WTC11 (cell line): ENCODE results near the gene IGFALS. TPM values are rescaled to one million over a fixed set of nuclear protein-coding genes. Genes with fewer than 3 reads are reported as not detected.

Experiments
- ATAC-seq: fragments of 200-7000 bp; cut with Tn5 transposase; 2 replicates; pipeline ENCODE4 v1.10.0; 2021; ENCODE audit warnings: mild to moderate bottlenecking, moderate library complexity
- CTCF ChIA-PET: fragments of 300-600 bp; sonication (Branson Sonifier 250); formaldehyde crosslinking; loops from one replicate; lab custom pipeline; 2021; ENCODE audit warnings: antibody characterized with exemption; lab: Charles Lee
- POLR2A ChIA-PET: fragments of 350-600 bp; sonication (Branson Sonifier 250); formaldehyde crosslinking; loops from one replicate; lab custom pipeline; 2021; ENCODE audit warnings: antibody characterized with exemption; lab: Charles Lee
- DNase-seq: peaks from one replicate; pipeline ENCODE4 v3.0.0; 2021; ENCODE audit warnings: low spot score
- H3K27ac Mint-ChIP-seq: 2 replicates; pipeline ENCODE4 v1.8.0; 2021; ENCODE audit warnings: mixed read lengths
- H3K27me3 Mint-ChIP-seq: 2 replicates; pipeline ENCODE4 v1.8.0; 2021; ENCODE audit warnings: low read depth, mild to moderate bottlenecking, moderate library complexity, mixed read lengths
- H3K36me3 Mint-ChIP-seq: 2 replicates; pipeline ENCODE4 v1.8.0; 2021; ENCODE audit warnings: mixed read lengths
- H3K4me1 Mint-ChIP-seq: 2 replicates; pipeline ENCODE4 v1.8.0; 2022; ENCODE audit warnings: mixed read lengths
- H3K4me3 Mint-ChIP-seq: 2 replicates; pipeline ENCODE4 v1.8.0; 2021; ENCODE audit warnings: mild to moderate bottlenecking, moderate library complexity, mixed read lengths
- H3K9me3 Mint-ChIP-seq: 2 replicates; pipeline ENCODE4 v1.8.0; 2021; ENCODE audit warnings: mixed read lengths
- AR ChIP-seq: fragments of 250-450 bp; sonication (Bioruptor Pico); IDR thresholded peaks from 2 replicates; pipeline ENCODE4 v1.9.0; 2021; ENCODE audit warnings: mild to moderate bottlenecking
- ARID4B ChIP-seq: sonication (generic); formaldehyde crosslinking; IDR thresholded peaks from 2 replicates; pipeline ENCODE4 v1.8.0; 2023; ENCODE audit warnings: missing genetic modification reagents, mild to moderate bottlenecking, borderline replicate concordance
- ATF2 ChIP-seq: sonication (generic); formaldehyde crosslinking; IDR thresholded peaks from 2 replicates; pipeline ENCODE4 v1.8.1; 2022; ENCODE audit warnings: low read depth, missing genetic modification reagents, borderline replicate concordance
- E2F1 ChIP-seq: sonication (generic); formaldehyde crosslinking; IDR thresholded peaks from 2 replicates; pipeline ENCODE4 v1.8.0; 2022; ENCODE audit warnings: mild to moderate bottlenecking, missing genetic modification reagents
- ERG ChIP-seq: fragments of 250-450 bp; sonication (Bioruptor Pico); IDR thresholded peaks from 2 replicates; pipeline ENCODE4 v1.8.0; 2021; ENCODE audit warnings: mild to moderate bottlenecking
- ETV6 ChIP-seq: sonication (generic); formaldehyde crosslinking; IDR thresholded peaks from 2 replicates; pipeline ENCODE4 v1.8.1; 2022; ENCODE audit warnings: mild to moderate bottlenecking, missing genetic modification reagents
- FOXP4 ChIP-seq: sonication (generic); formaldehyde crosslinking; IDR thresholded peaks from 2 replicates; pipeline ENCODE4 v1.8.0; 2022; ENCODE audit warnings: mild to moderate bottlenecking, missing genetic modification reagents
- HMGA2 ChIP-seq: fragments of 250-450 bp; sonication (Bioruptor Pico); IDR thresholded peaks from 2 replicates; pipeline ENCODE4 v1.4.0; 2021; ENCODE audit warnings: mild to moderate bottlenecking, moderate library complexity
- MAX ChIP-seq: sonication (generic); formaldehyde crosslinking; IDR thresholded peaks from 2 replicates; pipeline ENCODE4 v1.8.0; 2022; ENCODE audit warnings: mild to moderate bottlenecking, missing genetic modification reagents
- NFATC4 ChIP-seq: fragments of 250-450 bp; sonication (Bioruptor Pico); IDR thresholded peaks from 2 replicates; pipeline ENCODE4 v1.9.0; 2021; ENCODE audit warnings: mild to moderate bottlenecking
- PRRX2 ChIP-seq: fragments of 250-450 bp; sonication (Bioruptor Pico); IDR thresholded peaks from 2 replicates; pipeline ENCODE4 v1.8.0; 2021; ENCODE audit warnings: mild to moderate bottlenecking
- SP1 ChIP-seq: sonication (generic); formaldehyde crosslinking; conservative IDR thresholded peaks from 2 replicates; pipeline ENCODE4 v1.8.1; 2022; ENCODE audit warnings: missing genetic modification reagents
- ZNF425 ChIP-seq: fragments of 250-450 bp; sonication (Bioruptor Pico); conservative IDR thresholded peaks from 2 replicates; pipeline ENCODE4 v1.9.0; 2021; ENCODE audit warnings: mild to moderate bottlenecking
- ZNF671 ChIP-seq: fragments of 250-450 bp; sonication (Bioruptor Pico); IDR thresholded peaks from 2 replicates; pipeline ENCODE4 v1.8.0; 2021; ENCODE audit warnings: mild to moderate bottlenecking
- total RNA-seq: library from RNA; stranded (reverse); gene quantifications from 3 replicates; pipeline ENCODE4 v1.2.3, GENCODE V29; 2021

Gene IGFALS
- total RNA-seq, 1 experiment from 2014 or later, result not detected

- TF ChIP-seq AR (CRISPR knock-in tag) (no peak), ETV6 (CRISPR knock-in tag) (no peak), ATF2 (CRISPR knock-in tag) (no peak), ZNF425 (CRISPR knock-in tag) (no peak)
These were observed 22.2 kb downstream of the IGFALS start, which contains the start of gene NME3 (continued) for GRCh38 chr16:1771188-1771863.

- Mint-ChIP-seq H3K9me3 (no peaks in the 10 kb centered on the region), H3K4me1 (peaks cover 4% of the 10 kb centered on the region), H3K36me3 (peaks cover 4% of the 10 kb centered on the region), H3K4me3 (peak overlapping the region; percentile 99)
- CTCF ChIA-PET, result interaction anchor here (1.0 to 2.4 kb wide), 4 partner anchors 12 to 153 kb away, joined by 4 to 11 read pairs (median 8); partner anchors contain the start of genes MAPK8IP3, NUBP2 and SPSB3
- ATAC-seq, result peak; percentile 26
- TF ChIP-seq NFATC4, result peak; percentile 70; the same call in 1 of the 2 replicates
- 0 out of 2 replicates have a peak, but pooled peaks have one; percentile 15 for TF ChIP-seq PRRX2 (CRISPR knock-in tag)
- TF ChIP-seq HMGA2 (CRISPR knock-in tag), result no peak
- TF ChIP-seq ARID4B (CRISPR knock-in tag), result peak; percentile 52; the same call in 1 of the 2 replicates
- no peak for TF ChIP-seq ZNF671
- 0 out of 2 replicates have a peak, but pooled peaks have one; percentile 23 for TF ChIP-seq SP1
- TF ChIP-seq ERG (CRISPR knock-in tag), result no peak
- peak; percentile 20; the same call in 1 of the 2 replicates for TF ChIP-seq FOXP4
- TF ChIP-seq MAX (CRISPR knock-in tag), result peak; percentile 29; the same call in 1 of the 2 replicates
- TF ChIP-seq E2F1 (CRISPR knock-in tag), result peak; percentile 33; the same call in 1 of the 2 replicates
- TF ChIP-seq, all 79 proteins: peak for 7
- DNase-seq, result peak; percentile 63
- Mint-ChIP-seq H3K27ac (peak overlapping the region; percentile 84), H3K27me3 (no peaks in the 10 kb centered on the region; the same call in 1 of the 2 replicates)
- POLR2A ChIA-PET, result interaction anchor here (0.5 to 3.6 kb wide), 6 partner anchors 10 to 1343 kb away, joined by 3 to 18 read pairs (median 4); partner anchors contain the start of genes MAPK8IP3, NUBP2 and SPSB3
These were observed 22.9 kb downstream of the IGFALS start for GRCh38 chr16:1770328-1771187.
